Epithelial cell of esophagus (primary cell): ENCODE data around the gene HDHD3.

Experiments
- DNase-seq: peaks from one replicate; pipeline ENCODE4 v3.0.0; 2010; ENCODE audit warnings: low read depth
- H3K4me3 ChIP-seq: 2 replicates; pipeline ENCODE4 v1.5.1; 2011; ENCODE audit warnings: mild to moderate bottlenecking, low read length, control low read depth
- TF ChIP-seq, protein P1 (sequence below): IDR thresholded peaks from 2 replicates; pipeline ENCODE4 v1.5.1; 2011; ENCODE audit warnings: low read depth, mild to moderate bottlenecking, low read length, control low read depth, inconsistent platforms; ENCODE audit not compliant: insufficient read depth; ENCODE audit errors: missing control alignments

Gene HDHD3

GRCh38 chr9:113398796-113399195, 22.0 kb upstream of the HDHD3 start:
- H3K4me3 ChIP-seq = no peak overlapping the region
- TF ChIP-seq, protein P1, sequence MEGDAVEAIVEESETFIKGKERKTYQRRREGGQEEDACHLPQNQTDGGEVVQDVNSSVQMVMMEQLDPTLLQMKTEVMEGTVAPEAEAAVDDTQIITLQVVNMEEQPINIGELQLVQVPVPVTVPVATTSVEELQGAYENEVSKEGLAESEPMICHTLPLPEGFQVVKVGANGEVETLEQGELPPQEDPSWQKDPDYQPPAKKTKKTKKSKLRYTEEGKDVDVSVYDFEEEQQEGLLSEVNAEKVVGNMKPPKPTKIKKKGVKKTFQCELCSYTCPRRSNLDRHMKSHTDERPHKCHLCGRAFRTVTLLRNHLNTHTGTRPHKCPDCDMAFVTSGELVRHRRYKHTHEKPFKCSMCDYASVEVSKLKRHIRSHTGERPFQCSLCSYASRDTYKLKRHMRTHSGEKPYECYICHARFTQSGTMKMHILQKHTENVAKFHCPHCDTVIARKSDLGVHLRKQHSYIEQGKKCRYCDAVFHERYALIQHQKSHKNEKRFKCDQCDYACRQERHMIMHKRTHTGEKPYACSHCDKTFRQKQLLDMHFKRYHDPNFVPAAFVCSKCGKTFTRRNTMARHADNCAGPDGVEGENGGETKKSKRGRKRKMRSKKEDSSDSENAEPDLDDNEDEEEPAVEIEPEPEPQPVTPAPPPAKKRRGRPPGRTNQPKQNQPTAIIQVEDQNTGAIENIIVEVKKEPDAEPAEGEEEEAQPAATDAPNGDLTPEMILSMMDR = no peak
- no peak for DNase-seq

GRCh38 chr9:113397203-113397631, 20.4 kb upstream of the HDHD3 start:
- TF ChIP-seq, protein P1 = no peak
- H3K4me3 ChIP-seq = no peak overlapping the region
- no peak for DNase-seq

GRCh38 chr9:113395000-113395861, 18.4 kb upstream of the HDHD3 start:
- no peak for DNase-seq
- H3K4me3 ChIP-seq = no peak overlapping the region
- TF ChIP-seq, protein P1 = no peak

GRCh38 chr9:113393281-113393680, 16.5 kb upstream of the HDHD3 start:
- TF ChIP-seq, protein P1 = no peak
- H3K4me3 ChIP-seq = no peak overlapping the region
- DNase-seq = no peak

GRCh38 chr9:113391917-113392316, 15.1 kb upstream of the HDHD3 start:
- TF ChIP-seq, protein P1 = no peak
- H3K4me3 ChIP-seq = no peak overlapping the region
- DNase-seq = no peak

- H3K4me3 ChIP-seq = no peak overlapping the region
- TF ChIP-seq, protein P1 = no peak
- DNase-seq = no peak
Observed at GRCh38 chr9:113390192-113390960, 13.6 kb upstream of the HDHD3 start.

DNA sequence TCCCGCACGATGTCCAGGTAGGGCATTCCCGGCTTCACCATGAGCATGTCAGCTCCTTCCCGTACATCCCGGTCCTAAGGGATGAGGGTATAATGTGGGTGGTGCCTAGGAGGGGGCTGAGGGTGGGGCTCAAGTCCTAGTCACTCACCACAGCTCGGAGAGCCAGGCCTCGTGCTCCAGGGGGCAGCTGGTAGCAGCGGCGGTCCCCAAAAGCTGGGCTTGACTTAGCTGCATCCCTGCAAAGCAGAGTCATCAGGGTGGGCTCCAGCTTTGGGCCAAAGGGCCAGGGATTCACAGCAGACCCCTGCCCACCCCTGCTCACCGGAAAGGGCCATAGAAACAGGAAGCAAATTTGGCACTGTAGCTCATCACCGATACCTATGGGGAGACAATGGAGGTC, 12.7 kb upstream of the HDHD3 start:
- TF ChIP-seq, protein P1 = no peak
- H3K4me3 ChIP-seq = no peak overlapping the region
- no peak for DNase-seq
